ENCODE data around the gene SERF1B.
"Not testable (repeated sequence)": the region's sequence is repeated elsewhere in the genome, so short reads cannot be mapped to it uniquely, and the experiment has no call there.

SERF1B gene

GRCh38 chr5:70056289-70056942 lies 31.4 kb downstream of the SERF1B start:
- not testable (repeated sequence) for H3K9ac ChIP-seq (ENCODE audit: low read length); H3K36me3 ChIP-seq (replicated peaks; ENCODE audit: insufficient read depth, low read length); H3K27me3 ChIP-seq (replicated peaks; ENCODE audit: insufficient read depth, low read length); H3K4me3 ChIP-seq (ENCODE audit: low read length); H3K4me1 ChIP-seq (ENCODE audit: low read length); H3K9me2 ChIP-seq (replicated peaks; ENCODE audit: insufficient read depth, low read length); H4K20me1 ChIP-seq (ENCODE audit: insufficient read depth, low read length); H3K4me2 ChIP-seq (ENCODE audit: low read depth, low read length); H2AFZ ChIP-seq (ENCODE audit: low read length); H3K79me2 ChIP-seq (ENCODE audit: low read length); H3K9me3 ChIP-seq (replicated peaks; ENCODE audit: insufficient read depth, low read length); H3K27ac ChIP-seq (ENCODE audit: low read length); H3F3A ChIP-seq (ENCODE audit: insufficient read depth, low read length); DNase-seq

- DNase-seq; H3F3A ChIP-seq (ENCODE audit: insufficient read depth, low read length); H3K9ac ChIP-seq (ENCODE audit: low read length); H2AFZ ChIP-seq (ENCODE audit: low read length); H3K36me3 ChIP-seq (replicated peaks; ENCODE audit: insufficient read depth, low read length); H3K27me3 ChIP-seq (replicated peaks; ENCODE audit: insufficient read depth, low read length); H3K4me2 ChIP-seq (ENCODE audit: low read depth, low read length); H3K27ac ChIP-seq (ENCODE audit: low read length); H4K20me1 ChIP-seq (ENCODE audit: insufficient read depth, low read length); H3K4me1 ChIP-seq (ENCODE audit: low read length); H3K9me2 ChIP-seq (replicated peaks; ENCODE audit: insufficient read depth, low read length); H3K9me3 ChIP-seq (replicated peaks; ENCODE audit: insufficient read depth, low read length); H3K79me2 ChIP-seq (ENCODE audit: low read length); H3K4me3 ChIP-seq (ENCODE audit: low read length): not testable (repeated sequence)
These were observed 32.1 kb downstream of the SERF1B start for GRCh38 chr5:70057140-70057539.

- H3K9me2 ChIP-seq (replicated peaks; ENCODE audit: insufficient read depth, low read length); H3K4me3 ChIP-seq (ENCODE audit: low read length); H3K27ac ChIP-seq (ENCODE audit: low read length); H4K20me1 ChIP-seq (ENCODE audit: insufficient read depth, low read length); H3F3A ChIP-seq (ENCODE audit: insufficient read depth, low read length); H3K9ac ChIP-seq (ENCODE audit: low read length); DNase-seq; H3K4me2 ChIP-seq (ENCODE audit: low read depth, low read length); H3K79me2 ChIP-seq (ENCODE audit: low read length); H2AFZ ChIP-seq (ENCODE audit: low read length); H3K4me1 ChIP-seq (ENCODE audit: low read length); H3K27me3 ChIP-seq (replicated peaks; ENCODE audit: insufficient read depth, low read length); H3K36me3 ChIP-seq (replicated peaks; ENCODE audit: insufficient read depth, low read length); H3K9me3 ChIP-seq (replicated peaks; ENCODE audit: insufficient read depth, low read length): not testable (repeated sequence)
These were observed 52.6 kb downstream of the SERF1B start for GRCh38 chr5:70077632-70078031.

- H2AFZ ChIP-seq (ENCODE audit: low read length); H3K9ac ChIP-seq (ENCODE audit: low read length); H3K9me3 ChIP-seq (replicated peaks; ENCODE audit: insufficient read depth, low read length); H3K79me2 ChIP-seq (ENCODE audit: low read length); H4K20me1 ChIP-seq (ENCODE audit: insufficient read depth, low read length); H3K4me2 ChIP-seq (ENCODE audit: low read depth, low read length); H3K4me3 ChIP-seq (ENCODE audit: low read length); DNase-seq; H3K36me3 ChIP-seq (replicated peaks; ENCODE audit: insufficient read depth, low read length); H3K27ac ChIP-seq (ENCODE audit: low read length); H3K9me2 ChIP-seq (replicated peaks; ENCODE audit: insufficient read depth, low read length); H3F3A ChIP-seq (ENCODE audit: insufficient read depth, low read length); H3K4me1 ChIP-seq (ENCODE audit: low read length); H3K27me3 ChIP-seq (replicated peaks; ENCODE audit: insufficient read depth, low read length): not testable (repeated sequence)
These were observed 63.9 kb downstream of the SERF1B start for GRCh38 chr5:70088907-70089464.

GRCh38 chr5:70091776-70092175 lies 66.7 kb downstream of the SERF1B start:
- H2AFZ ChIP-seq (ENCODE audit: low read length); H3K79me2 ChIP-seq (ENCODE audit: low read length); H3K27me3 ChIP-seq (replicated peaks; ENCODE audit: insufficient read depth, low read length); H3K4me1 ChIP-seq (ENCODE audit: low read length); H3K4me2 ChIP-seq (ENCODE audit: low read depth, low read length); H3K9me3 ChIP-seq (replicated peaks; ENCODE audit: insufficient read depth, low read length); H3K9me2 ChIP-seq (replicated peaks; ENCODE audit: insufficient read depth, low read length); H3K36me3 ChIP-seq (replicated peaks; ENCODE audit: insufficient read depth, low read length); H3K27ac ChIP-seq (ENCODE audit: low read length); H3K4me3 ChIP-seq (ENCODE audit: low read length); H3K9ac ChIP-seq (ENCODE audit: low read length); H4K20me1 ChIP-seq (ENCODE audit: insufficient read depth, low read length); H3F3A ChIP-seq (ENCODE audit: insufficient read depth, low read length); DNase-seq: not testable (repeated sequence)

Data from MM.1S (cell line).